GM23338 (cell line): Measurements from ENCODE around the gene GADD45A. TPM values are rescaled to one million over a fixed set of nuclear protein-coding genes. Genes with fewer than 3 reads are reported as not detected.

ENCODE experiments used
- ATAC-seq: fragments of 200-7000 bp; cut with Tn5 transposase; 3 replicates; pipeline ENCODE4 v1.9.1; 2020
- DNase-seq: peaks from one replicate; pipeline ENCODE4 v3.0.0-alpha.2; 2015; ENCODE audit warnings: low spot score
- H2AFZ ChIP-seq: fragments of 200-600 bp; sonication (generic); 2 replicates; pipeline ENCODE4 v1.8.0; 2016; ENCODE audit warnings: antibody characterized with exemption, mild to moderate bottlenecking, moderate library complexity
- H3F3A ChIP-seq: fragments of 200-600 bp; sonication (generic); replicated peaks from 2 replicates; pipeline ENCODE4 v1.8.0; 2017; ENCODE audit warnings: antibody characterized with exemption, mixed run types, low read depth
- H3K27ac ChIP-seq: fragments of 200-600 bp; sonication (generic); 2 replicates; pipeline ENCODE4 v1.6.1; 2016; ENCODE audit warnings: low read depth
- H3K27me3 ChIP-seq: fragments of 200-600 bp; sonication (generic); 2 replicates; pipeline ENCODE4 v1.8.0; 2016; ENCODE audit warnings: mild to moderate bottlenecking, mixed run types, moderate library complexity; ENCODE audit not compliant: insufficient read depth
- H3K36me3 ChIP-seq: fragments of 200-600 bp; sonication (generic); 2 replicates; pipeline ENCODE4 v1.8.0; 2016; ENCODE audit warnings: mild to moderate bottlenecking; ENCODE audit not compliant: insufficient read depth
- H3K4me1 ChIP-seq: fragments of 200-600 bp; sonication (generic); 2 replicates; pipeline ENCODE4 v1.8.0; 2016; ENCODE audit warnings: mild to moderate bottlenecking, moderate library complexity; ENCODE audit not compliant: insufficient read depth
- H3K4me2 ChIP-seq: fragments of 200-600 bp; sonication (generic); 2 replicates; pipeline ENCODE4 v1.7.1; 2017; ENCODE audit warnings: mixed run types
- H3K4me3 ChIP-seq: fragments of 200-600 bp; sonication (generic); 2 replicates; pipeline ENCODE4 v1.6.1; 2016; ENCODE audit warnings: mixed run types
- H3K79me2 ChIP-seq: fragments of 200-600 bp; sonication (generic); replicated peaks from 2 replicates; pipeline ENCODE4 v1.8.0; 2017; ENCODE audit warnings: mild to moderate bottlenecking; ENCODE audit not compliant: insufficient read depth
- H3K9me2 ChIP-seq: fragments of 200-600 bp; sonication (generic); 2 replicates; pipeline ENCODE4 v1.8.0; 2017; ENCODE audit not compliant: insufficient read depth
- H4K20me1 ChIP-seq: fragments of 200-600 bp; sonication (generic); replicated peaks from 2 replicates; pipeline ENCODE4 v1.8.0; 2017; ENCODE audit warnings: mild to moderate bottlenecking; ENCODE audit not compliant: insufficient read depth
- H3K27ac Mint-ChIP-seq: 2 replicates; pipeline ENCODE4 v1.8.0; 2020; ENCODE audit warnings: inconsistent platforms, mild to moderate bottlenecking, moderate library complexity, mixed read lengths
- H3K27me3 Mint-ChIP-seq: 3 replicates; pipeline ENCODE4 v1.8.0; 2022; ENCODE audit warnings: low read depth, mild to moderate bottlenecking, moderate library complexity, mixed read lengths, inconsistent platforms; ENCODE audit not compliant: insufficient read depth, poor library complexity
- H3K36me3 Mint-ChIP-seq: 3 replicates; pipeline ENCODE4 v1.8.0; 2021; ENCODE audit warnings: low read depth, mild to moderate bottlenecking, inconsistent platforms, moderate library complexity, mixed read lengths
- H3K4me1 Mint-ChIP-seq: 3 replicates; pipeline ENCODE4 v1.8.0; 2020; ENCODE audit warnings: mild to moderate bottlenecking, inconsistent platforms, mixed read lengths
- H3K4me3 Mint-ChIP-seq: 3 replicates; pipeline ENCODE4 v1.8.0; 2021; ENCODE audit warnings: moderate library complexity, mild to moderate bottlenecking, inconsistent platforms, mixed read lengths
- H3K9me3 Mint-ChIP-seq: 3 replicates; pipeline ENCODE4 v1.8.0; 2020; ENCODE audit warnings: moderate library complexity, mild to moderate bottlenecking, inconsistent platforms, mixed read lengths
- CREB1 ChIP-seq: fragments of 250-450 bp; sonication (Bioruptor Pico); IDR thresholded peaks from 2 replicates; pipeline ENCODE4 v1.5.0; 2020; ENCODE audit warnings: low read depth, mild to moderate bottlenecking, moderate library complexity
- NANOG ChIP-seq: IDR thresholded peaks from 2 replicates; pipeline ENCODE4 v1.6.1; 2016; ENCODE audit warnings: antibody characterized with exemption, borderline replicate concordance
- POLR2AphosphoS5 ChIP-seq: IDR thresholded peaks from 2 replicates; pipeline ENCODE4 v1.6.1; 2016; ENCODE audit warnings: antibody characterized with exemption, low read depth
- STAT1 ChIP-seq: IDR thresholded peaks from one replicate; pipeline ENCODE4 v1.6.1; 2016; ENCODE audit warnings: antibody characterized with exemption; ENCODE audit not compliant: unreplicated experiment
- ZNF114 ChIP-seq: fragments of 250-450 bp; sonication (Bioruptor Pico); IDR thresholded peaks from 2 replicates; pipeline ENCODE4 v1.5.0; 2020; ENCODE audit warnings: mild to moderate bottlenecking, moderate library complexity
- ZNF331 ChIP-seq: fragments of 250-450 bp; sonication (Bioruptor Pico); IDR thresholded peaks from 2 replicates; pipeline ENCODE4 v1.5.0; 2020; ENCODE audit warnings: low read depth, mild to moderate bottlenecking, moderate library complexity
- polyA plus RNA-seq: library from polyadenylated mRNA; unstranded; fragments of >200 nt; fragmentation: Nextera tagmentation; extraction: Ambion mirVana; gene quantifications from 2 replicates; pipeline ENCODE4 v1.2.1, GENCODE V29; 2016
- total RNA-seq: library from RNA; depleted of rRNA; stranded (reverse); fragments of >200 nt; shearing (Covaris generic); gene quantifications from 2 replicates; pipeline ENCODE4 v1.2.3, GENCODE V29; 2014
- TF ChIP-seq, protein P1 (sequence below): IDR thresholded peaks from one replicate; pipeline ENCODE4 v1.6.1; 2018; ENCODE audit warnings: antibody characterized with exemption; ENCODE audit not compliant: unreplicated experiment
- TF ChIP-seq, protein P2 (sequence below): fragments of 250-450 bp; sonication (Bioruptor Pico); IDR thresholded peaks from 2 replicates; pipeline ENCODE4 v1.5.0; 2020; ENCODE audit warnings: mild to moderate bottlenecking, moderate library complexity
- TF ChIP-seq, protein P3 (sequence below), 2 experiments: fragments of 200-600 bp in 1 of 2; sonication (generic) in 1 of 2; conservative IDR thresholded peaks; 2 replicates each; pipeline versions ENCODE4 v1.5.1 to v1.6.1; 2016 to 2017; ENCODE audit warnings: antibody characterized with exemption in 2 of 2, low read depth in 2 of 2, mild to moderate bottlenecking in 2 of 2, moderate library complexity in 1 of 2

The GADD45A gene
- total and polyA plus RNA-seq, 2 experiments from 2014 or later, result 25.9 to 39.5 TPM

DNA sequence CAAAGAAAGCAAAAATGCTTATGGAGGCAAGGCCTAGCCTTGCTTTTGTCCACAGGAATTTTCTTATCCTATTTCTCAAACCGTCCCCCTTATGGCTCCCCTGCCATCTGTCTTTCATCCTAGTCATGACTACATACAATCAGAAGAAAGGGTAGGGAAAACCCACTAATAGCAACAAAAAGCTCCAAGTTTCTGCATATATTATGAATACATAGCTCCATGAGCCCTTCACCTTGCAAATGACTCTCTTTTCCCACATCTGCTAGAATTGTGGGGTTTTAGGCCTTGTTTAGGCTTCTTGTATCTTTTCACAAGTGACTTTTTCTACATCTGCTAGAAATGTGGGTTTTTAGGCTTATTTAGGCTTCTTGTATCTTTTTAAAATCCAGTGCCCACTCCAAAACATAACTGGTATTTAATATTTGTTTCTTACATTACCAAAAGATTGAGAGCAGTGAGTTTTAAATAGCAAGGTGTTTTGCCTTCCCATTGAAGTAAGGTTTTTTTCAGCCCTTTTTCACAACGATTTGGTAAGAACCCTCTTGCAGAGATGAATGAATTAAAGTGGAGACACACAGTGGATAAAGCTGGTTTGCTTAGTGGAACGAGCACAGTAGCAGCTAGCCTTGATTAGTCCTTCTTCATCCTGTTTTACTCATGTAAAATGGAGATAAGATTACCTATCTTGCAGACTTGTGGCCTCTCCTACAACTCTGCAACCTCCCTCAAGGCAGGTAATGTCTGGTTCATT lies 4.4 kb downstream of the GADD45A start:
- Histone ChIP-seq H2AFZ (no peak overlapping the region), H3K4me3 (no peak overlapping the region), H4K20me1 (peaks cover 4% of the 10 kb centered on the region; the same call in 1 of the 2 replicates), H3K9me2 (no peaks in the 10 kb centered on the region), H3K27me3 (no peaks in the 10 kb centered on the region), H3K4me1 (peaks cover 10% of the 10 kb centered on the region), H3K27ac (no peak overlapping the region), H3K36me3 (peaks cover 7% of the 10 kb centered on the region), H3K4me2 (no peak overlapping the region), H3F3A (0 out of 2 replicates have a peak, but pooled peaks cover 3% of the 10 kb centered on the region), H3K79me2 (peaks cover 15% of the 10 kb centered on the region)
- Mint-ChIP-seq H3K4me1 (peaks cover 19% of the 10 kb centered on the region), H3K9me3 (no peaks in the 10 kb centered on the region; the same call in 2 of the 3 replicates), H3K27me3 (peaks cover 7% of the 10 kb centered on the region), H3K27ac (no peak overlapping the region), H3K4me3 (no peak overlapping the region), H3K36me3 (peaks cover 25% of the 10 kb centered on the region)
- TF ChIP-seq ZNF114 (CRISPR knock-in tag), result no peak
- TF ChIP-seq, protein P1, sequence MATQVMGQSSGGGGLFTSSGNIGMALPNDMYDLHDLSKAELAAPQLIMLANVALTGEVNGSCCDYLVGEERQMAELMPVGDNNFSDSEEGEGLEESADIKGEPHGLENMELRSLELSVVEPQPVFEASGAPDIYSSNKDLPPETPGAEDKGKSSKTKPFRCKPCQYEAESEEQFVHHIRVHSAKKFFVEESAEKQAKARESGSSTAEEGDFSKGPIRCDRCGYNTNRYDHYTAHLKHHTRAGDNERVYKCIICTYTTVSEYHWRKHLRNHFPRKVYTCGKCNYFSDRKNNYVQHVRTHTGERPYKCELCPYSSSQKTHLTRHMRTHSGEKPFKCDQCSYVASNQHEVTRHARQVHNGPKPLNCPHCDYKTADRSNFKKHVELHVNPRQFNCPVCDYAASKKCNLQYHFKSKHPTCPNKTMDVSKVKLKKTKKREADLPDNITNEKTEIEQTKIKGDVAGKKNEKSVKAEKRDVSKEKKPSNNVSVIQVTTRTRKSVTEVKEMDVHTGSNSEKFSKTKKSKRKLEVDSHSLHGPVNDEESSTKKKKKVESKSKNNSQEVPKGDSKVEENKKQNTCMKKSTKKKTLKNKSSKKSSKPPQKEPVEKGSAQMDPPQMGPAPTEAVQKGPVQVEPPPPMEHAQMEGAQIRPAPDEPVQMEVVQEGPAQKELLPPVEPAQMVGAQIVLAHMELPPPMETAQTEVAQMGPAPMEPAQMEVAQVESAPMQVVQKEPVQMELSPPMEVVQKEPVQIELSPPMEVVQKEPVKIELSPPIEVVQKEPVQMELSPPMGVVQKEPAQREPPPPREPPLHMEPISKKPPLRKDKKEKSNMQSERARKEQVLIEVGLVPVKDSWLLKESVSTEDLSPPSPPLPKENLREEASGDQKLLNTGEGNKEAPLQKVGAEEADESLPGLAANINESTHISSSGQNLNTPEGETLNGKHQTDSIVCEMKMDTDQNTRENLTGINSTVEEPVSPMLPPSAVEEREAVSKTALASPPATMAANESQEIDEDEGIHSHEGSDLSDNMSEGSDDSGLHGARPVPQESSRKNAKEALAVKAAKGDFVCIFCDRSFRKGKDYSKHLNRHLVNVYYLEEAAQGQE, result no peak
- TF ChIP-seq, protein P2, sequence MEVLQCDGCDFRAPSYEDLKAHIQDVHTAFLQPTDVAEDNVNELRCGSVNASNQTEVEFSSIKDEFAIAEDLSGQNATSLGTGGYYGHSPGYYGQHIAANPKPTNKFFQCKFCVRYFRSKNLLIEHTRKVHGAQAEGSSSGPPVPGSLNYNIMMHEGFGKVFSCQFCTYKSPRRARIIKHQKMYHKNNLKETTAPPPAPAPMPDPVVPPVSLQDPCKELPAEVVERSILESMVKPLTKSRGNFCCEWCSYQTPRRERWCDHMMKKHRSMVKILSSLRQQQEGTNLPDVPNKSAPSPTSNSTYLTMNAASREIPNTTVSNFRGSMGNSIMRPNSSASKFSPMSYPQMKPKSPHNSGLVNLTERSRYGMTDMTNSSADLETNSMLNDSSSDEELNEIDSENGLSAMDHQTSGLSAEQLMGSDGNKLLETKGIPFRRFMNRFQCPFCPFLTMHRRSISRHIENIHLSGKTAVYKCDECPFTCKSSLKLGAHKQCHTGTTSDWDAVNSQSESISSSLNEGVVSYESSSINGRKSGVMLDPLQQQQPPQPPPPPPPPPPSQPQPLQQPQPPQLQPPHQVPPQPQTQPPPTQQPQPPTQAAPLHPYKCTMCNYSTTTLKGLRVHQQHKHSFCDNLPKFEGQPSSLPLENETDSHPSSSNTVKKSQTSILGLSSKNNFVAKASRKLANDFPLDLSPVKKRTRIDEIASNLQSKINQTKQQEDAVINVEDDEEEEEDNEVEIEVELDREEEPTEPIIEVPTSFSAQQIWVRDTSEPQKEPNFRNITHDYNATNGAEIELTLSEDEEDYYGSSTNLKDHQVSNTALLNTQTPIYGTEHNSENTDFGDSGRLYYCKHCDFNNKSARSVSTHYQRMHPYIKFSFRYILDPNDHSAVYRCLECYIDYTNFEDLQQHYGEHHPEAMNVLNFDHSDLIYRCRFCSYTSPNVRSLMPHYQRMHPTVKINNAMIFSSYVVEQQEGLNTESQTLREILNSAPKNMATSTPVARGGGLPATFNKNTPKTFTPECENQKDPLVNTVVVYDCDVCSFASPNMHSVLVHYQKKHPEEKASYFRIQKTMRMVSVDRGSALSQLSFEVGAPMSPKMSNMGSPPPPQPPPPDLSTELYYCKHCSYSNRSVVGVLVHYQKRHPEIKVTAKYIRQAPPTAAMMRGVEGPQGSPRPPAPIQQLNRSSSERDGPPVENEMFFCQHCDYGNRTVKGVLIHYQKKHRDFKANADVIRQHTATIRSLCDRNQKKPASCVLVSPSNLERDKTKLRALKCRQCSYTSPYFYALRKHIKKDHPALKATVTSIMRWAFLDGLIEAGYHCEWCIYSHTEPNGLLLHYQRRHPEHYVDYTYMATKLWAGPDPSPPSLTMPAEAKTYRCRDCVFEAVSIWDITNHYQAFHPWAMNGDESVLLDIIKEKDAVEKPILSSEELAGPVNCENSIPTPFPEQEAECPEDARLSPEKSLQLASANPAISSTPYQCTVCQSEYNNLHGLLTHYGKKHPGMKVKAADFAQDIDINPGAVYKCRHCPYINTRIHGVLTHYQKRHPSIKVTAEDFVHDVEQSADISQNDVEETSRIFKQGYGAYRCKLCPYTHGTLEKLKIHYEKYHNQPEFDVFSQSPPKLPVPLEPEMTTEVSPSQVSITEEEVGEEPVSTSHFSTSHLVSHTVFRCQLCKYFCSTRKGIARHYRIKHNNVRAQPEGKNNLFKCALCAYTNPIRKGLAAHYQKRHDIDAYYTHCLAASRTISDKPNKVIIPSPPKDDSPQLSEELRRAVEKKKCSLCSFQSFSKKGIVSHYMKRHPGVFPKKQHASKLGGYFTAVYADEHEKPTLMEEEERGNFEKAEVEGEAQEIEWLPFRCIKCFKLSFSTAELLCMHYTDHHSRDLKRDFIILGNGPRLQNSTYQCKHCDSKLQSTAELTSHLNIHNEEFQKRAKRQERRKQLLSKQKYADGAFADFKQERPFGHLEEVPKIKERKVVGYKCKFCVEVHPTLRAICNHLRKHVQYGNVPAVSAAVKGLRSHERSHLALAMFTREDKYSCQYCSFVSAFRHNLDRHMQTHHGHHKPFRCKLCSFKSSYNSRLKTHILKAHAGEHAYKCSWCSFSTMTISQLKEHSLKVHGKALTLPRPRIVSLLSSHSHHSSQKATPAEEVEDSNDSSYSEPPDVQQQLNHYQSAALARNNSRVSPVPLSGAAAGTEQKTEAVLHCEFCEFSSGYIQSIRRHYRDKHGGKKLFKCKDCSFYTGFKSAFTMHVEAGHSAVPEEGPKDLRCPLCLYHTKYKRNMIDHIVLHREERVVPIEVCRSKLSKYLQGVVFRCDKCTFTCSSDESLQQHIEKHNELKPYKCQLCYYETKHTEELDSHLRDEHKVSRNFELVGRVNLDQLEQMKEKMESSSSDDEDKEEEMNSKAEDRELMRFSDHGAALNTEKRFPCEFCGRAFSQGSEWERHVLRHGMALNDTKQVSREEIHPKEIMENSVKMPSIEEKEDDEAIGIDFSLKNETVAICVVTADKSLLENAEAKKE (CRISPR knock-in tag), result no peak
- TF ChIP-seq POLR2AphosphoS5, result no peak
- TF ChIP-seq, protein P3, sequence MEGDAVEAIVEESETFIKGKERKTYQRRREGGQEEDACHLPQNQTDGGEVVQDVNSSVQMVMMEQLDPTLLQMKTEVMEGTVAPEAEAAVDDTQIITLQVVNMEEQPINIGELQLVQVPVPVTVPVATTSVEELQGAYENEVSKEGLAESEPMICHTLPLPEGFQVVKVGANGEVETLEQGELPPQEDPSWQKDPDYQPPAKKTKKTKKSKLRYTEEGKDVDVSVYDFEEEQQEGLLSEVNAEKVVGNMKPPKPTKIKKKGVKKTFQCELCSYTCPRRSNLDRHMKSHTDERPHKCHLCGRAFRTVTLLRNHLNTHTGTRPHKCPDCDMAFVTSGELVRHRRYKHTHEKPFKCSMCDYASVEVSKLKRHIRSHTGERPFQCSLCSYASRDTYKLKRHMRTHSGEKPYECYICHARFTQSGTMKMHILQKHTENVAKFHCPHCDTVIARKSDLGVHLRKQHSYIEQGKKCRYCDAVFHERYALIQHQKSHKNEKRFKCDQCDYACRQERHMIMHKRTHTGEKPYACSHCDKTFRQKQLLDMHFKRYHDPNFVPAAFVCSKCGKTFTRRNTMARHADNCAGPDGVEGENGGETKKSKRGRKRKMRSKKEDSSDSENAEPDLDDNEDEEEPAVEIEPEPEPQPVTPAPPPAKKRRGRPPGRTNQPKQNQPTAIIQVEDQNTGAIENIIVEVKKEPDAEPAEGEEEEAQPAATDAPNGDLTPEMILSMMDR (conservative IDR thresholded peaks at IDR 0.05; ENCODE audit: low read depth in 2 of 2), result no peak
- no peak for TF ChIP-seq NANOG
- TF ChIP-seq STAT1, result no peak
- no peak for TF ChIP-seq CREB1 (CRISPR knock-in tag)
- no peak for TF ChIP-seq ZNF331
- DNase-seq (no peak), ATAC-seq (no peak)
